AG10803 (cell line): ENCODE measurements around the gene ZNF473.

ENCODE experiments used
- DNase-seq: peaks from one replicate; pipeline ENCODE4 v3.0.0; 2010; ENCODE audit warnings: low read depth
- H3K4me3 ChIP-seq: 2 replicates; pipeline ENCODE4 v1.5.1; 2011; ENCODE audit warnings: mild to moderate bottlenecking, low read length, control low read depth
- TF ChIP-seq, protein P1 (sequence below): conservative IDR thresholded peaks from 2 replicates; pipeline ENCODE4 v1.5.1; 2011; ENCODE audit warnings: mild to moderate bottlenecking, low read length, control low read depth, inconsistent platforms

Gene ZNF473

DNA sequence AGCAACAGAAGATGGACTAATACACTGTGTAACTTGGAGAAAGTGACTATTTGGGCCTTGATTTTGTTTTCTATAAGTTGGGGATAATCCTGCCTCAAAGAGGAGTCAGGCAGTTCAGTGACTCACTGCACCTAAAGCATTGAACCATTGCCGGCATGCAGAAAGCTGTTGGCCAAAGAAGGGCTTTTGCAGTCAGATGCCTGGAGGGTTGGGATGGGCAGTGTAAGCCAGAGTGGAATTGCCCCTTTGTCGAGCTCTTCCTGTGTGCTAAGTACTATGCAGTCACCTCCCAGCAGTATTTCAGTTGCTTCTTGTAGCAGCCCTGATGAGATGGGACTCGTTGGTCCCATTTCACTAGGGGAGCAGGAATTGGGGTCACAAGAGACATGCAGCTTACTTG is 11.1 kb downstream of the ZNF473 start:
- no peak for DNase-seq
- no peak overlapping the region for H3K4me3 ChIP-seq
- TF ChIP-seq, protein P1, sequence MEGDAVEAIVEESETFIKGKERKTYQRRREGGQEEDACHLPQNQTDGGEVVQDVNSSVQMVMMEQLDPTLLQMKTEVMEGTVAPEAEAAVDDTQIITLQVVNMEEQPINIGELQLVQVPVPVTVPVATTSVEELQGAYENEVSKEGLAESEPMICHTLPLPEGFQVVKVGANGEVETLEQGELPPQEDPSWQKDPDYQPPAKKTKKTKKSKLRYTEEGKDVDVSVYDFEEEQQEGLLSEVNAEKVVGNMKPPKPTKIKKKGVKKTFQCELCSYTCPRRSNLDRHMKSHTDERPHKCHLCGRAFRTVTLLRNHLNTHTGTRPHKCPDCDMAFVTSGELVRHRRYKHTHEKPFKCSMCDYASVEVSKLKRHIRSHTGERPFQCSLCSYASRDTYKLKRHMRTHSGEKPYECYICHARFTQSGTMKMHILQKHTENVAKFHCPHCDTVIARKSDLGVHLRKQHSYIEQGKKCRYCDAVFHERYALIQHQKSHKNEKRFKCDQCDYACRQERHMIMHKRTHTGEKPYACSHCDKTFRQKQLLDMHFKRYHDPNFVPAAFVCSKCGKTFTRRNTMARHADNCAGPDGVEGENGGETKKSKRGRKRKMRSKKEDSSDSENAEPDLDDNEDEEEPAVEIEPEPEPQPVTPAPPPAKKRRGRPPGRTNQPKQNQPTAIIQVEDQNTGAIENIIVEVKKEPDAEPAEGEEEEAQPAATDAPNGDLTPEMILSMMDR, result no peak

DNA sequence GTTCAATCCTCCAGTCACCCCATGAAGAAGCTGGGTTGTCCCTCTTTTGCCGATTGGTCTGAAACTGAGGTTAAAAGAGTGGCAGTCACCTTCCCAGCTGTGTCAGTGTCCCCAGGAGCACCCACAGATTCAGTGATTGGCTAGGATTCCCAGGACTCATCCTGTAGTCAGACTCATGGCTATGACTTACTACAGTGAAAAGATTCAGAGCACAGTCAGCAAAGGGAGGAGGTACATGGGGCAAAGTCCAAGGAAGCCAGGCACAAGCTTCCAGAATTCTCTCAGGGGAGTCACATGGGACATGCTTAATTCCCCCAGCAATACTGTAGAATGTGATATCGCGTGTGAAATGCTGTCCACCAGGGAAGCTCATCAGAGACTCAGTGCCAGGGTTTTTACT is 14.2 kb downstream of the ZNF473 start:
- TF ChIP-seq, protein P1, result no peak
- no peak overlapping the region for H3K4me3 ChIP-seq
- DNase-seq, result no peak

DNA sequence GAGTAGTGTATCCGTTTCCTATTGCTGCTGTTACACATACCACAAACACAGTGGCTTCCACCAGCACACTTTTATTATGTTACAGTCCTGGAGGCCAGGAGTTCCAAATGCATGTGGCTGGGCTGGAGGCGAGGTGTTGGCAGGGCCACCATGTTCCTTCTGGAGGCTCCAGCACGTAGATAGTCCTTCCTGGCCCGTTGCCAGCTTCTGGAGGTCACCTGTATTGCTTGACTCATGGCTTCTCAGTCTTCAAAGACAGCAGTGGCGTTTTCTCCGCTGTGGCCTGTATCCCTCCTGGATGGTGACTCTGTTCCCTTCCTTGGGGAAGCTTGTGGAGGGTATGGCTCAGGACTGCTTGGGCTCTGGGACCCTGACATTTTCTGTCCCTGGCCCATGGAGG is 15.2 kb downstream of the ZNF473 start:
- TF ChIP-seq, protein P1, result no peak
- no peak overlapping the region for H3K4me3 ChIP-seq
- DNase-seq, result no peak

DNA sequence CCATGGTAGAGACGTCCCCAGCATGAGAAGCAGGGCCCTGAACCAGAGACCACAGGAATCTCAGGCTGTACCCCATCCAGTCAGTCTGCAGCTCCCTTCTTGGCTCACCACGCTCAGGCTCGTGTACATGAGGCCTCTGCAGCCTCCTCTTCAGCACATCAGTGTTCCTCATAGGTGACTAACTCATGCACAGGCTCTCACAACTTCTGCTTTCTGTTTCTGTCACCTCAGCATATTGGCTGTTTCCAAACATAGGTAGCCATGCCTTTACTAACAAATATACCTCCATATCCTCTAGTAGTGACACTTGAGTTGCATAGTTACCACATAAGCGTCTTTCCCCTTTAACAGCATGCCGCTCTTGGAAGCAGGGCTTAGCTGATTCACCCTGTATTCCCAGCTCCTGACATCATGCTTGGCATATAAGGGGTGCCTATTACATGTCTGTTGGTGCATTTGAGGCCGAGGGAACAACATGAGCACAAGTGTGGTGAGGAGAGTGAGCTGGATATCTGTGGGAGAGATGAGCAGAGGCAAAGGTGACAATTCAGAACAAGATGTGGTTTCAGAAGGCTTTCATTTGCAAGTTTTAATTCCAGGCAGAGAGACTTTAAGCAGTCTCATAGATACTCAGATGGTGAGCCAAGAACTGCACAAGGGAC is 16.7 kb downstream of the ZNF473 start:
- H3K4me3 ChIP-seq, result no peak overlapping the region
- no peak for DNase-seq
- TF ChIP-seq, protein P1, result no peak

DNA sequence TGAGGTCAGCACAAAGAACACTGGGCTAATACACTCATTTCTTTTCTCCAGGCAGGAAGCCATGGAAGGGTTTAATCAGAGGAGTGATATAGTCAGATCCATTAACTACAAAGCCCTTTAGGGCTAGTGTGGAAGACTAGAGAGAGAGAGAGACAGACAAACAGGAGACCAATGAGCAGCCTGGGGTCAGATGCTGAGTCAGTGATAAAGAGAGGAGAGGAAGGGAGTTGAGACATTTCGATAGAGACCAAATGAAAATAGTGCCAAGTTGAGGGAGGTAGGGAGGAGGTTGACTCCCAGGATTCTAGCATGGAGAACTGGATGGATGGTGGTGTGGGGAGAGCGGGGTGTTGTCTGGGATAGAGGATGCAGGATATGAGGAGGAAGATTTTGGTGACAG is 18.2 kb downstream of the ZNF473 start:
- H3K4me3 ChIP-seq, result no peak overlapping the region
- TF ChIP-seq, protein P1, result no peak
- no peak for DNase-seq

DNA sequence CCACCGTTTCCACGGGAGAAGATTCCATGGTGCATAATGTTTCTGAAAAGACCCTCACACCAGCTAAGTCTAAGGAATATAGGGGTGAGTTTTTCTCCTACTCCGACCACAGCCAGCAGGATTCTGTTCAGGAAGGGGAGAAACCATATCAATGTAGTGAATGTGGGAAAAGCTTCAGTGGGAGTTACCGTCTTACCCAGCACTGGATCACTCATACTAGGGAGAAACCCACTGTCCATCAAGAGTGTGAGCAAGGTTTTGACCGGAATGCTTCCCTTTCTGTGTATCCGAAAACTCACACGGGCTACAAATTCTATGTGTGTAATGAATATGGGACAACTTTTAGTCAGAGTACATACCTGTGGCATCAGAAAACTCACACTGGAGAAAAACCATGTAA is 19.1 kb downstream of the ZNF473 start:
- H3K4me3 ChIP-seq, result no peak overlapping the region
- DNase-seq, result no peak
- TF ChIP-seq, protein P1, result no peak

DNA sequence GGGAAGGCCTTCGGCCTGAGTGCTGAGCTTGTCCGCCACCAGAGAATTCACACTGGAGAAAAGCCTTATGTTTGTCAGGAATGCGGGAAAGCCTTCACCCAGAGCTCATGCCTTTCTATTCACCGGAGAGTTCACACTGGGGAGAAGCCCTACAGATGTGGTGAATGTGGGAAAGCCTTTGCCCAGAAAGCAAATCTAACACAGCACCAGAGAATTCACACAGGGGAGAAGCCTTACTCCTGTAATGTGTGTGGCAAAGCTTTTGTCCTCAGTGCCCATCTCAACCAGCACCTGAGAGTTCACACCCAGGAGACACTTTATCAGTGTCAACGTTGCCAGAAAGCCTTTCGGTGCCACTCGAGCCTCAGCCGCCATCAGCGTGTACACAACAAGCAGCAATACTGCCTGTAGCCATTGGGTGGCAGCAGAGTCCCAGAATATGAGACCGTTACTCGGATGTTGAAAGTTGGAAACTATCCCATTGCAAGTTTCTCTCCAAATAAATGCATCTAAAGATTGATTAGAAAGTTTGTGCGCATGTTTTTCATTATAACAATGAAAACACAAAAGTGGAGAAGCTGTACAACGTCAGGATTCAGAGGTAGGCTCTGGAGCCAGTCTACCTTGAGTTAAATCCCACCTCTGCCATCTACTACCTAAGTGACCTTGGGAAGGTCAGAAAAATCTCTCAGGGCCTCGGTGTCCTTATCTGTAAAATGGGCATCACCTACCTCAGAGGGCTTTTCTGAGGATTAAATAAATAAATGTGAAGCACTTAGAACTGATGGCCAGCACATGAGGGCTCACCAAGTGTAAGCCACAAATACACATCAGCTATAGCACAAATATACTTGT is 21.1 kb downstream of the ZNF473 start:
- H3K4me3 ChIP-seq, result no peak overlapping the region
- TF ChIP-seq, protein P1, result peak; percentile 77
- DNase-seq, result peak; percentile 51
